Upper lobe of left lung (tissue), 6 donors: ENCODE data around the gene OR2L2. TPM values are rescaled to one million over a fixed set of nuclear protein-coding genes. Genes with fewer than 3 reads are reported as not detected.

Source experiments
- ATAC-seq, 2 donors: fragments of 200-7000 bp; cut with Tn5 transposase; one replicate each; pipeline ENCODE4 v1.9.1; 2022; ENCODE audit warnings: mild to moderate bottlenecking in 2 of 2, moderate library complexity in 2 of 2; ENCODE audit not compliant: low FRiP score in 2 of 2
- DNase-seq, 2 donors: peaks; one replicate each; pipeline ENCODE4 v3.0.0-alpha.2; 2019 to 2020
- H3K27ac ChIP-seq, 4 donors: fragments of 200-600 bp; sonication (generic); one replicate each; pipeline ENCODE4 v1.5.1; 2016 to 2019
- H3K27me3 ChIP-seq, 4 donors: fragments of 200-600 bp; sonication (generic); one replicate each; pipeline ENCODE4 v1.5.1; 2017 to 2019
- H3K36me3 ChIP-seq, 4 donors: fragments of 200-600 bp; sonication (generic); one replicate each; pipeline ENCODE4 v1.5.1; 2016 to 2019
- H3K4me1 ChIP-seq, 4 donors: fragments of 200-600 bp; sonication (generic); one replicate each; pipeline ENCODE4 v1.5.1; 2018 to 2019
- H3K4me3 ChIP-seq, 4 donors: fragments of 200-600 bp; sonication (generic); one replicate each; pipeline ENCODE4 v1.5.1; 2017 to 2019; ENCODE audit warnings: mild to moderate bottlenecking in 2 of 4, moderate library complexity in 1 of 4
- H3K9me3 ChIP-seq, 4 donors: fragments of 200-600 bp; sonication (generic); one replicate each; pipeline ENCODE4 v1.5.1; 2018 to 2019
- CTCF ChIP-seq, 6 experiments: fragments of 450-650 bp in 4 of 6; fragments of 200-600 bp in 2 of 6; sonication (generic) in 2 of 6; IDR thresholded peaks; one replicate each; pipeline ENCODE4 v1.5.1; 2016 to 2019; ENCODE audit warnings: antibody characterized with exemption in 6 of 6
- EP300 ChIP-seq, 4 donors: sonication (generic); formaldehyde crosslinking; IDR thresholded peaks; one replicate each; pipeline ENCODE4 v1.5.1; 2017; ENCODE audit warnings: antibody characterized with exemption in 4 of 4, control low read depth in 2 of 4
- POLR2A ChIP-seq, 4 donors: fragments of 450-650 bp; IDR thresholded peaks; one replicate each; pipeline ENCODE4 v1.5.1; 2016 to 2017; ENCODE audit warnings: antibody characterized with exemption in 4 of 4, mild to moderate bottlenecking in 2 of 4
- POLR2AphosphoS5 ChIP-seq, 2 donors: sonication (generic); formaldehyde crosslinking; IDR thresholded peaks; one replicate each; pipeline ENCODE4 v1.5.1; 2017; ENCODE audit warnings: antibody characterized with exemption in 2 of 2
- WGBS, 2 donors: methylation state at CpG; one replicate each; pipeline ENCODE4 v1.1.5; 2017 to 2018; 5-methylcytosine and 5-hydroxymethylcytosine counted together
- total RNA-seq, 6 donors: library from RNA; depleted of rRNA in 4 of 6; stranded (reverse); fragments of >200 nt in 4 of 6; gene quantifications; one replicate each; pipeline versions ENCODE4 v1.1.0 to v1.2.1, GENCODE V29; 2016 to 2021
- donor health status: DM: no; HTN: no; CAD: no; lungs with moderate emphysema.
- donor health status: DM: no; HTN: yes; CAD: no; lungs with severe emphysema.

OR2L2 gene
- under 1 TPM in 3 of 6 donors, not detected in 3; under 0.01 to 0.20 (median 0.13) TPM for total RNA-seq

- H3K27me3 ChIP-seq, result no peaks in the 10 kb centered on the region
- no peaks in the 10 kb centered on the region for H3K36me3 ChIP-seq
- H3K4me3 ChIP-seq, result no peak within 1 kb of the TSS
- no peak for TF ChIP-seq CTCF (IDR thresholded peaks at IDR 0.05)
- TF ChIP-seq POLR2AphosphoS5 (IDR thresholded peaks at IDR 0.05), result no peak
- TF ChIP-seq POLR2A (IDR thresholded peaks at IDR 0.05), result no peak
- no peak for TF ChIP-seq EP300 (IDR thresholded peaks at IDR 0.05)
- H3K9me3 ChIP-seq, result peaks cover 0 to 15% (median 6%) of the 10 kb centered on the region in 4 donors
- 44 to 53% methylated on average over 2 of the region's 2 CpGs for WGBS, 2 donors
- no peak within 1 kb of the TSS for H3K27ac ChIP-seq
- ATAC-seq, result no peak
- H3K4me1 ChIP-seq, result no peaks in the 10 kb centered on the region
- no peak for DNase-seq
Measured at GRCh38 chr1:248029770-248030169, at the start of gene OR2L2. Gene OR2L2, plus strand, starts transcription at chr1:248030070. Its CDS starts 8,198 bp downstream, at chr1:248038268.

- Histone ChIP-seq H3K9me3 (no peaks in the 10 kb centered on the region), H3K27me3 (no peaks in the 10 kb centered on the region), H3K27ac (no peak overlapping the region), H3K4me3 (no peak overlapping the region), H3K4me1 (no peaks in the 10 kb centered on the region), H3K36me3 (no peaks in the 10 kb centered on the region)
- ATAC-seq (no peak), DNase-seq (no peak)
- TF ChIP-seq POLR2AphosphoS5 (IDR thresholded peaks at IDR 0.05) (no peak), CTCF (IDR thresholded peaks at IDR 0.05) (no peak)
- 44 to 53% methylated on average over 2 of the region's 2 CpGs for WGBS, 2 donors
Measured at GRCh38 chr1:247992986-247993385, 36.9 kb upstream of the OR2L2 start.

GRCh38 chr1:247998811-247999210 is 31.1 kb upstream of the OR2L2 start:
- Histone ChIP-seq H3K9me3 (no peaks in the 10 kb centered on the region), H3K27ac (no peak overlapping the region), H3K27me3 (no peaks in the 10 kb centered on the region), H3K4me1 (no peaks in the 10 kb centered on the region), H3K36me3 (no peaks in the 10 kb centered on the region), H3K4me3 (no peak overlapping the region)
- DNase-seq (no peak), ATAC-seq (no peak)
- WGBS, 2 donors, result 45 to 51% methylated on average over 2 of the region's 2 CpGs
- TF ChIP-seq CTCF (IDR thresholded peaks at IDR 0.05) (no peak), POLR2A (IDR thresholded peaks at IDR 0.05) (no peak), EP300 (IDR thresholded peaks at IDR 0.05) (no peak), POLR2AphosphoS5 (IDR thresholded peaks at IDR 0.05) (no peak)

- H3K9me3 ChIP-seq, result no peaks in the 10 kb centered on the region
- ATAC-seq, result no peak
- H3K27me3 ChIP-seq, result no peaks in the 10 kb centered on the region
- H3K27ac ChIP-seq, result no peak overlapping the region
- TF ChIP-seq POLR2A (IDR thresholded peaks at IDR 0.05), result no peak
- no peak for TF ChIP-seq EP300 (IDR thresholded peaks at IDR 0.05)
- TF ChIP-seq POLR2AphosphoS5 (IDR thresholded peaks at IDR 0.05), result no peak
- no peak for TF ChIP-seq CTCF (IDR thresholded peaks at IDR 0.05)
- H3K4me3 ChIP-seq, result no peak overlapping the region
- no peaks in the 10 kb centered on the region for H3K36me3 ChIP-seq
- WGBS, 2 donors, result 91 to 93% methylated on average over 1 of the region's 1 CpG
- DNase-seq, result no peak
- H3K4me1 ChIP-seq, result no peaks in the 10 kb centered on the region
Measured at GRCh38 chr1:248000169-248000568, 29.7 kb upstream of the OR2L2 start.

GRCh38 chr1:248007778-248008177 is 22.1 kb upstream of the OR2L2 start:
- 49 to 63% methylated on average over 1 of the region's 1 CpG for WGBS, 2 donors

More at GRCh38 chr1:248007778-248008177, 22.1 kb upstream of the OR2L2 start:
- Histone ChIP-seq H3K4me3 (no peak overlapping the region), H3K36me3 (no peaks in the 10 kb centered on the region), H3K4me1 (no peaks in the 10 kb centered on the region), H3K27ac (no peak overlapping the region), H3K9me3 (peaks cover 3 to 19% (median 6%) of the 10 kb centered on the region in 4 donors), H3K27me3 (no peaks in the 10 kb centered on the region)
- ATAC-seq (no peak), DNase-seq (no peak)
- no peak for TF ChIP-seq EP300 (IDR thresholded peaks at IDR 0.05)
